ENCODE results near the gene STK11. TPM values are rescaled to one million over a fixed set of nuclear protein-coding genes. Genes with fewer than 3 reads are reported as not detected.
A peak's percentile ranks its signal among the peaks of the same experiment; 100 is the strongest.

STK11 gene
- total and polyA plus RNA-seq, 2 of the 4 experiments (the other 2 are of a cell fraction) = 39.3 to 42.8 TPM

DNA sequence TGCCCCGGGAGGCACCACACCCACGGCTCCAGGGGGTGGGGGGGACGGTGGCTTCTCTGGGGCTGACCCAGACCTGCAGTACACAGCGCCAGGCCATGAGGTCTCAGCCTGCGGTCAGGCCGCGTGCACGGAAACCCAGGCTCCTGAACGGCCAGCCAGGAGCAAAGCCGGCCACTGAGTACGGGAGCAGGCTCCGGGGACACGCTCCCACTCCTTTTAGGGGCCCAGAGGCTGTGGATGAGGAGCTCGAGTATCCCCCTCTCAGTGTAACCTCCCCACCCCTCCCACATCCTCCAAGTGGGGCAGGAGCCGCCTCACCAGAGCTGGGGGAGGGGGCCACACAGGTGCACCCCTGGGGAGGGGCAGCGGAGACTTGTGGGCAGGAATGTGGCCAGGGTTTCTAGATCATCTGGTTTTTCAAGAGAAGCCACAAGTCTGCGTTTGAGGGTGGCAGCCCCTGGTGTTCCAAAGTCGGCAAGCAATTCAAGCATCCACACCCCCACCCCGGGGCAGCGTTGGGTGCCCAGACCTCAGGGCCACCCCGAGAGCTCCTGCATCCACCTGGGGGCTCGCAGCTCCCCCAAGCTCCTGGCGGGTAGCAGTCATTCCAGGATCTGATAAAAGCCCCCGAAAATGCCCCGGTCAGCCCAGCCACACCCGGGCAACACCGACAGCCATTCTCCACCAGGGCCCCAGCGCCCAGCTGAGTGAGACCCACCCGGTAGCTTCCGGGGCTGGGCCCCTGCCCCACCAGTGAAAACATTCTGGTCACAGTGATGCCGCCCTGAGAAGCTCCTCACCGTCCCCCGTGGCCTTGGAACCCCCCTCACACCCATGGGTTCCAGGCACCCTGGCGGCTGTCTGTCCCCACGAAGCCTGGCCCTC, 37.6 kb upstream of the STK11 start (continued):
- no peak for TF ChIP-seq NFE2L2 (IDR thresholded peaks at IDR 0.05; ENCODE audit: low read depth, low read length)
- TF ChIP-seq RAD21 (IDR thresholded peaks at IDR 0.05; ENCODE audit: low read length) = no peak

DNA sequence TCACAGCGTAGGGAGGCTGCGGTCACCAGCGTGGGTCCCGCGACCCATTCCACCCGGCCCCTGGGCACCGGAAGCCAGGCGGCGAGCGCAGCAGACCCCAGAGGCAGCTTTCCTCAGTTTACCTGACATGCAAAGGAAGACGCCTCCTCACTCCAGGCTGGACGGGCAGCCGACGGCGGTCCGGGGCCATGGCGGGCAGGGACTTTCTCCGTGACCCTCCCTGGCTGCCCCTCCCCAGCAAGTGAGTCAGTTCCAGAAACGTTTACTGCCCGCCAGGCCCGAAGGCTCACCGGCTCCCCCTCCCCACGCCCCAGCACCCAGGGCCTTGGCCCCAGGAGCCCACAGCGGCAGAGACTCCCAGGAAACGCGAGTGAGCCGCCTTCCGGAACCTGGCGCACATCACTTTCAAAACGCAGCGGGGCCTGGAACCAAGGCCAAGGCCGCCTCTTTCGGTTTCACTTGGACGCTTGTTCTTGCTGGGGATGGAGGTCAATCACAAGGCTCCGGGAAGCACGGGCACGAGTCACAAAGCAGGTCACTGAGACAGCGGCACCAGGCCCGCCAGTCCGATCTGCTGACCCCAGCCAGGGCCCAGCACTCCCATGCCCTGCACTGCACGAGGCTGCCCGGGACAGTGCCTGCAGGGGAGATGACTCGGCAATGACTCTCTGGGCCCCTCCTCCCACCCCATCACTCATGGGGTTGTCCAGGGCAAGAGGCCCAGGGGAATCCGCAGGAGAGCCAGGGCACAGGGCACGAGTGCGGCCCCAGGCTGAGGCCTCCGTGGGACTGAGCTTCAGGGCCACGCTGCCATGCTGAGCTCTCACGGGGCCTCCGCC, 36.8 kb upstream of the STK11 start:
- Histone ChIP-seq H3K23ac (ENCODE audit: low read depth, low read length) (peak overlapping the region; percentile 80), H3K9me1 (ENCODE audit: insufficient read depth, low read length) (peaks cover 20% of the 10 kb centered on the region), H3K14ac (replicated peaks; ENCODE audit: low read depth, low read length) (peak overlapping the region; percentile 88), H3K4me2 (ENCODE audit: low read depth, low read length) (peak overlapping the region; percentile 80), H2BK5ac (ENCODE audit: low read depth, low read length, poor library complexity, severe bottlenecking) (peak overlapping the region; percentile 92), H3K9ac (ENCODE audit: low read depth, low read length) (peak overlapping the region; percentile 40), H2BK15ac (ENCODE audit: low read depth, low read length) (0 out of 3 replicates have a peak overlapping the region, but pooled peaks have one; percentile 16), H3K4me1 (ENCODE audit: control insufficient read depth, insufficient read depth, low read length) (peaks cover 38% of the 10 kb centered on the region), H3K9me3 (ENCODE audit: control insufficient read depth, insufficient read depth, low read length) (no peaks in the 10 kb centered on the region), H3K79me1 (ENCODE audit: low read depth in 1 of 2, low read length in 2 of 2) (peaks cover 7 to 82% of the 10 kb centered on the region in 2 experiments; a peak in 2 of 4 replicates), H2AFZ (replicated peaks; ENCODE audit: low read length, poor library complexity) (peak overlapping the region; percentile 87), H3K36me3 (ENCODE audit: control insufficient read depth, insufficient read depth, low read length) (peaks cover 19% of the 10 kb centered on the region), H3K27me3 (ENCODE audit: control insufficient read depth, insufficient read depth, low read length) (no peaks in the 10 kb centered on the region), H4K5ac (ENCODE audit: low read depth, low read length) (peak overlapping the region; percentile 80), H4K8ac (ENCODE audit: low read depth in 2 of 2, low read length in 2 of 2) (peak overlapping the region; percentile 27 to 95; a peak in 3 of 4 replicates), H4K91ac (ENCODE audit: insufficient read depth, low read depth, low read length) (peak overlapping the region; percentile 92), H3K18ac (ENCODE audit: low read depth, low read length) (peak overlapping the region; percentile 67; the same call in 1 of the 2 replicates), H3K4me3 (ENCODE audit: insufficient read depth, low read depth, low read length) (peak overlapping the region; percentile 33), H2AK9ac (replicated peaks; ENCODE audit: low read depth, low read length, poor library complexity) (peak overlapping the region; percentile 99), H2BK120ac (ENCODE audit: low read depth, low read length) (peak overlapping the region; percentile 76), H4K20me1 (ENCODE audit: insufficient read depth, low read length) (peaks cover 81% of the 10 kb centered on the region), H3K27ac (ENCODE audit: insufficient read depth, low read length) (peak overlapping the region; percentile 90), H3K56ac (ENCODE audit: extremely low read depth, insufficient read depth, low read length) (peak overlapping the region; percentile 29; the same call in 1 of the 2 replicates), H2AK5ac (ENCODE audit: low read depth, low read length) (peak overlapping the region; percentile 96), H3K4ac (ENCODE audit: low read depth, low read length) (peak overlapping the region; percentile 91), H2BK20ac (ENCODE audit: low read depth, low read length) (peak overlapping the region; percentile 39; the same call in 1 of the 2 replicates)
- 74% methylated on average over 24 of the region's 50 CpGs; no CpG with 5 or more reads in 1 of the 2 experiments for WGBS, 2 experiments (ENCODE audit: extremely low coverage in 2 of 2, insufficient read length in 1 of 2)
- TF ChIP-seq BHLHE40 (IDR thresholded peaks at IDR 0.05; ENCODE audit: low read depth, low read length) (peak; percentile 87), MXI1 (IDR thresholded peaks at IDR 0.05; ENCODE audit: borderline replicate concordance, low read depth, low read length) (peak; percentile 85), POLR2A (IDR thresholded peaks at IDR 0.05; ENCODE audit: low read depth, low read length) (peak; percentile 63; the same call in 1 of the 2 replicates), NFE2L2 (IDR thresholded peaks at IDR 0.05; ENCODE audit: low read depth, low read length) (peak; percentile 88), RCOR1 (IDR thresholded peaks at IDR 0.05; ENCODE audit: insufficient replicate concordance, low read length) (peak; percentile 16), FOS (IDR thresholded peaks at IDR 0.05; ENCODE audit: low read depth, low read length) (peak; percentile 78), MAFK (IDR thresholded peaks at IDR 0.05; ENCODE audit: low read depth, low read length) (peak; percentile 48; the same call in 1 of the 2 replicates), MAZ (IDR thresholded peaks at IDR 0.05; ENCODE audit: borderline replicate concordance, low read depth, low read length) (peak; percentile 73), RAD21 (IDR thresholded peaks at IDR 0.05; ENCODE audit: low read length) (no peak; the same call in 1 of the 2 replicates)
- TF ChIP-seq, protein P1, sequence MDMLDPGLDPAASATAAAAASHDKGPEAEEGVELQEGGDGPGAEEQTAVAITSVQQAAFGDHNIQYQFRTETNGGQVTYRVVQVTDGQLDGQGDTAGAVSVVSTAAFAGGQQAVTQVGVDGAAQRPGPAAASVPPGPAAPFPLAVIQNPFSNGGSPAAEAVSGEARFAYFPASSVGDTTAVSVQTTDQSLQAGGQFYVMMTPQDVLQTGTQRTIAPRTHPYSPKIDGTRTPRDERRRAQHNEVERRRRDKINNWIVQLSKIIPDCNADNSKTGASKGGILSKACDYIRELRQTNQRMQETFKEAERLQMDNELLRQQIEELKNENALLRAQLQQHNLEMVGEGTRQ (IDR thresholded peaks at IDR 0.05; ENCODE audit: low read depth, low read length) = no peak
- intact Hi-C loops (cut with micrococcal nuclease) (no loop called here), in situ Hi-C loops (cut with MboI; ENCODE audit: low sequenced_read_pairs) (no loop called here), dilution Hi-C loops (cut with HindIII; ENCODE audit: low sequenced_read_pairs, unreplicated experiment) (no loop called here)
- ATAC-seq (ENCODE audit: low read depth) = peak; percentile 73
- CTCF ChIA-PET = no interaction called here
- no TSS peak for BruUV-seq (replicated peaks)
- peak; percentile 85 for DNase-seq
- POLR2A ChIA-PET (ENCODE audit: unreplicated experiment) = no interaction called here

Measured in IMR-90 (cell line).